Measurements from ENCODE around the gene KHDC1.

GRCh38 chr6:73309535-73309784, 46.5 kb upstream of the KHDC1 start:
- TF ChIP-seq, protein P1, sequence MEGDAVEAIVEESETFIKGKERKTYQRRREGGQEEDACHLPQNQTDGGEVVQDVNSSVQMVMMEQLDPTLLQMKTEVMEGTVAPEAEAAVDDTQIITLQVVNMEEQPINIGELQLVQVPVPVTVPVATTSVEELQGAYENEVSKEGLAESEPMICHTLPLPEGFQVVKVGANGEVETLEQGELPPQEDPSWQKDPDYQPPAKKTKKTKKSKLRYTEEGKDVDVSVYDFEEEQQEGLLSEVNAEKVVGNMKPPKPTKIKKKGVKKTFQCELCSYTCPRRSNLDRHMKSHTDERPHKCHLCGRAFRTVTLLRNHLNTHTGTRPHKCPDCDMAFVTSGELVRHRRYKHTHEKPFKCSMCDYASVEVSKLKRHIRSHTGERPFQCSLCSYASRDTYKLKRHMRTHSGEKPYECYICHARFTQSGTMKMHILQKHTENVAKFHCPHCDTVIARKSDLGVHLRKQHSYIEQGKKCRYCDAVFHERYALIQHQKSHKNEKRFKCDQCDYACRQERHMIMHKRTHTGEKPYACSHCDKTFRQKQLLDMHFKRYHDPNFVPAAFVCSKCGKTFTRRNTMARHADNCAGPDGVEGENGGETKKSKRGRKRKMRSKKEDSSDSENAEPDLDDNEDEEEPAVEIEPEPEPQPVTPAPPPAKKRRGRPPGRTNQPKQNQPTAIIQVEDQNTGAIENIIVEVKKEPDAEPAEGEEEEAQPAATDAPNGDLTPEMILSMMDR (conservative IDR thresholded peaks at IDR 0.05 in 1 of 2, IDR thresholded peaks at IDR 0.05 in 1 of 2; ENCODE audit: low read depth in 1 of 2, low read length in 2 of 2) = no peak
- TF ChIP-seq EZH2 (IDR thresholded peaks at IDR 0.05; ENCODE audit: low read length, missing control alignments) = no peak

Measured in fibroblast of lung (primary cell).